Thymus (tissue), 11 donors: ENCODE measurements around the gene AGR3. TPM values are rescaled to one million over a fixed set of nuclear protein-coding genes. Genes with fewer than 3 reads are reported as not detected.

Experiments used
- DNase-seq, 9 donors: peaks; one replicate each; pipeline ENCODE4 v3.0.0-alpha.2; 2013; ENCODE audit warnings: low spot score in 9 of 9, low read depth in 6 of 9, missing footprints in 1 of 9
- H3K27ac ChIP-seq, 2 donors: one replicate each; pipeline ENCODE4 v1.5.1; 2013; ENCODE audit warnings: control low read depth in 1 of 2, low read depth in 1 of 2, low read length in 1 of 2, mild to moderate bottlenecking in 1 of 2, moderate library complexity in 1 of 2
- H3K27me3 ChIP-seq, 2 donors: one replicate each; pipeline ENCODE4 v1.5.1; 2013; ENCODE audit warnings: low read length in 1 of 2; ENCODE audit not compliant: control insufficient read depth in 2 of 2, insufficient read depth in 1 of 2
- H3K36me3 ChIP-seq, 2 donors: one replicate each; pipeline ENCODE4 v1.5.1; 2013; ENCODE audit warnings: low read length in 1 of 2, mild to moderate bottlenecking in 1 of 2, moderate library complexity in 1 of 2; ENCODE audit not compliant: control insufficient read depth in 2 of 2, insufficient read depth in 2 of 2
- H3K4me1 ChIP-seq, 2 donors: one replicate each; pipeline ENCODE4 v1.5.1; 2013; ENCODE audit warnings: low read length in 2 of 2; ENCODE audit not compliant: control insufficient read depth in 2 of 2, insufficient read depth in 2 of 2
- H3K4me3 ChIP-seq, 2 donors: one replicate each; pipeline ENCODE4 v1.5.1; 2013; ENCODE audit warnings: low read length in 2 of 2, control low read depth in 1 of 2, mild to moderate bottlenecking in 1 of 2
- H3K9me3 ChIP-seq, 2 donors: one replicate each; pipeline ENCODE4 v1.5.1; 2013; ENCODE audit warnings: low read length in 1 of 2, mild to moderate bottlenecking in 1 of 2; ENCODE audit not compliant: control insufficient read depth in 2 of 2, insufficient read depth in 1 of 2
- WGBS: extraction: QIAGEN DNeasy Blood & Tissue Kit; methylation state at CpG from one replicate; pipeline ENCODE4 v1.1.7; 2013; 5-methylcytosine and 5-hydroxymethylcytosine counted together
- polyA plus RNA-seq: library from polyadenylated mRNA; stranded (reverse); fragments of 200-250 nt; gene quantifications from one replicate; pipeline ENCODE4 v1.2.3, GENCODE V29; 2013
- total RNA-seq: library from RNA; stranded (reverse); fragments of 120-200 nt; gene quantifications from one replicate; pipeline ENCODE4 v1.2.4, GENCODE V29; 2013
- donor health status: healthy.

Gene AGR3
- total and polyA plus RNA-seq, 2 donors = 1.3 TPM; not detected in 1

- H3K9me3 ChIP-seq = no peaks in the 10 kb centered on the region
- H3K27ac ChIP-seq = no peak overlapping the region
- no peaks in the 10 kb centered on the region for H3K36me3 ChIP-seq
- no peak overlapping the region for H3K4me3 ChIP-seq
- WGBS = 91% methylated on average over 3 of the region's 3 CpGs
- H3K4me1 ChIP-seq = no peaks in the 10 kb centered on the region
- no peaks in the 10 kb centered on the region for H3K27me3 ChIP-seq
- no peak for DNase-seq
Observed at GRCh38 chr7:16822029-16822428, 59.8 kb downstream of the AGR3 start.

GRCh38 chr7:16818732-16819131 lies 63.1 kb downstream of the AGR3 start:
- Histone ChIP-seq H3K4me3 (no peak overlapping the region), H3K27me3 (no peaks in the 10 kb centered on the region), H3K27ac (no peak overlapping the region), H3K36me3 (no peaks in the 10 kb centered on the region), H3K4me1 (no peaks in the 10 kb centered on the region), H3K9me3 (no peaks in the 10 kb centered on the region)
- DNase-seq = no peak
- 97% methylated on average over 3 of the region's 3 CpGs for WGBS

DNA sequence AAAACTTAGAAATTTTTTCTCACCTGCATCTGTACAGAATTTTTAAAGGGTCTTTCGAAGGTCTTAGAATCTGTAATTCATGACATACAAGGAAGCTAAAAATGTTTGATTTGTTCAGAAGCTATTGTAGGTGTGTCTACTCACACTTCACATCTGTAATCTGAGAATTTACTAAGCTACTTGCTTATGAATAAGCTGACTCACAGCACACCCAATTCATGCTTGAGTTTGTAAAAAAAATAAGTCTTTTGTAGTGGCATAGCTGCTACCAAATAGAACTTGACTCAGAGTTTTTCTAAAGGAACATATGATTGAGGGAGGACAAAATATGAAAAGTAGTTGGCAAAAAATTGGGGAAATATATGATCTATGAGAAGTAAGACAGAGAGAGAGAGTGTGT lies 64.2 kb downstream of the AGR3 start:
- H3K27ac ChIP-seq = no peak overlapping the region
- DNase-seq = no peak
- H3K4me3 ChIP-seq = no peak overlapping the region
- WGBS = 97% methylated on average over 1 of the region's 1 CpG
- no peaks in the 10 kb centered on the region for H3K9me3 ChIP-seq
- H3K36me3 ChIP-seq = no peaks in the 10 kb centered on the region
- H3K27me3 ChIP-seq = no peaks in the 10 kb centered on the region
- H3K4me1 ChIP-seq = no peaks in the 10 kb centered on the region

DNA sequence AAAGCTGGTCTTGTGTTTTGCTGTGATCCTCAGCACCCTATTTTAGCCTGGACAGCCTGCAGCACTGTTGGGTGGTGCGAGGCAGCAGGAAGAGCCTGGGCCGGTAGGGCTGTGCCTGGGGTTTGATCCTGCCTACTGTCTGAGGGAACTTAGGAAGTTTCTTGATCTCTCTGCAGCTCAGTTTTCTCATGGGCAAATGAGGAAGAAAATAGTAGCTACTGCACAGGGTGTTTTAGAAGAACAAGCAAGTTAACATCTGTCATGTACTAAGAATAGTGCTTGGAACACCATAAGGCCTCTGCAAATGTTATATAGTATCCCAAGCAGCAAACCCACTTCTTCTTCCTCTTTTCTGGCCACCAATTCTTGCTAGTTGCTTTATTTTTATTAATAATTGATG lies 65.0 kb downstream of the AGR3 start:
- 42% methylated on average over 2 of the region's 2 CpGs for WGBS
- Histone ChIP-seq H3K4me3 (no peak overlapping the region), H3K27ac (no peak overlapping the region), H3K9me3 (no peaks in the 10 kb centered on the region), H3K27me3 (no peaks in the 10 kb centered on the region), H3K4me1 (no peaks in the 10 kb centered on the region), H3K36me3 (no peaks in the 10 kb centered on the region)
- DNase-seq = no peak

GRCh38 chr7:16815001-16815400 lies 66.8 kb downstream of the AGR3 start:
- H3K27ac ChIP-seq = no peak overlapping the region
- DNase-seq = no peak
- 98% methylated on average over 2 of the region's 2 CpGs for WGBS
- no peaks in the 10 kb centered on the region for H3K27me3 ChIP-seq
- H3K36me3 ChIP-seq = no peaks in the 10 kb centered on the region
- no peak overlapping the region for H3K4me3 ChIP-seq
- H3K4me1 ChIP-seq = no peaks in the 10 kb centered on the region
- H3K9me3 ChIP-seq = no peaks in the 10 kb centered on the region

- WGBS = 91% methylated on average over 3 of the region's 3 CpGs
- Histone ChIP-seq H3K4me1 (no peaks in the 10 kb centered on the region), H3K27me3 (no peaks in the 10 kb centered on the region), H3K36me3 (no peaks in the 10 kb centered on the region), H3K4me3 (no peak overlapping the region), H3K27ac (no peak overlapping the region), H3K9me3 (no peaks in the 10 kb centered on the region)
- no peak for DNase-seq
Observed at GRCh38 chr7:16813232-16813616, 68.6 kb downstream of the AGR3 start.

DNA sequence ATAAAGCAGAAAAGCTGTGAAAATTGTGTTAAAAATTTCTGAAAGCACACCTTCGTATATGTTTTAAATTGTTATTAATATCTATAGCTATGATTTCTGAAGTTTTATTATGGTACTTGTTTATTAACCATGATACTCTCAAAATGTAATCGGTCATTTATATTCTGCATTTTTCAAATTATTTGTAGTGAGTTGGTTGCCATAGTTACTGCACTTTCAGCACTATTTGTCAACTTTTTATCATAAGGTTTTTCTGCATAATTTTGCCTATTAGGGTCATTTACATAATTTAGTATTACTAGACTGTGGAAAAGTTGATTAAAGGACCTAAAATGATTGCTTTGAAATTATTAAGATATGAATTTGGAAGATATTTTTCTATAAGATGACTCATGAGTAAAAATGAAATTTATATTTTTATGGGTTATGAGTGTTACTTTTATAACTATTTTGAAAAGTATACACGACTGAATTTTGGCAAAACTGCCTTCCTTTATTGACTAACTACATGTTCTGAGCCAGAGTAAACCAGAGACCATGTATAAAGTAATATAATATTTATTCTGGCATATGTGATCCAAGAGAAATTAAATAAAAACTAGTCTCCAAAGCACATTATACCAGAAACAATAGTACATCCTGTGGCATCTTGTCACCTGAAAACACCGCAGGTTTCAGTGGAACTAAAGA lies 69.1 kb downstream of the AGR3 start:
- Histone ChIP-seq H3K4me1 (no peaks in the 10 kb centered on the region), H3K9me3 (no peaks in the 10 kb centered on the region), H3K27me3 (no peaks in the 10 kb centered on the region), H3K4me3 (no peak overlapping the region), H3K36me3 (no peaks in the 10 kb centered on the region), H3K27ac (no peak overlapping the region)
- WGBS = 94% methylated on average over 4 of the region's 4 CpGs
- no peak for DNase-seq

DNA sequence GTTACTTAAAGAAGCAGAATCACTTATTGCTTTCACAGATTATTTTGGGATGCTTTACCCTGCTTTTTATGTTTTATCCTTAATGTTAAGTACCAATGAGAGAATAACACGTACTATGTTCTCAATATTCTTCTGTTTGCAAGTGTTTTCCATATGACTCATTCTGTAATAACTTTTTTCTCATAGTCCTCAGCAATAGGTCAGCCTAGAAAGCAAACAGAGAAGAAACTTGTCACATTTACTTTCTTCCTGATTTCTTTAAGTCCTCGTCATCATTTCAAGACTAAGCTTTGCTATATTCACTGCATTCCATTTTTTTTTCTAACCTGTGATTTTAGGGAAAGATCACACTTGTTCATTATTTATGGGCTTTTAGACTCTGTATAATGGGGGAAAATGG lies 70.2 kb downstream of the AGR3 start:
- 92% methylated on average over 2 of the region's 2 CpGs for WGBS
- H3K9me3 ChIP-seq = no peaks in the 10 kb centered on the region
- no peak overlapping the region for H3K4me3 ChIP-seq
- no peaks in the 10 kb centered on the region for H3K4me1 ChIP-seq
- H3K36me3 ChIP-seq = no peaks in the 10 kb centered on the region
- no peak overlapping the region for H3K27ac ChIP-seq
- H3K27me3 ChIP-seq = no peaks in the 10 kb centered on the region
- no peak for DNase-seq

DNA sequence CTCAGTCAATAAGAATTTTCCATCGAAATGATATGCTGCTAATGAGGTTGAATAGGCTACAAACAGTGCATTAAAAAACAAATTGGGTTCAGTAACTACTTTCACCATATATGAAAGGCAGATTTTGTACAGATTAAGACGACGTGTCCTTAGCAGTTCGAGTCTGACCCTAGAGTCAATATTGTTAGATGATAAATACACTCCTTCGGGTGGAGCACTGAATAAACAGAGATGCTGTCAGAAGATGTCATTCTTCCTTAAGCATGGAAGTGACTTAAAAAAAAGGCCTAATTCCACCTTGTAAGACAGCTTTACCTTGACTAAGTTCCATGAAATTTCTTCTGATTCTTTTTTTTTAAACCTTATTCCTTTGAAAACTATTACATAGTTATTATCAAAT lies 71.2 kb downstream of the AGR3 start:
- H3K27ac ChIP-seq = no peak overlapping the region

DNA sequence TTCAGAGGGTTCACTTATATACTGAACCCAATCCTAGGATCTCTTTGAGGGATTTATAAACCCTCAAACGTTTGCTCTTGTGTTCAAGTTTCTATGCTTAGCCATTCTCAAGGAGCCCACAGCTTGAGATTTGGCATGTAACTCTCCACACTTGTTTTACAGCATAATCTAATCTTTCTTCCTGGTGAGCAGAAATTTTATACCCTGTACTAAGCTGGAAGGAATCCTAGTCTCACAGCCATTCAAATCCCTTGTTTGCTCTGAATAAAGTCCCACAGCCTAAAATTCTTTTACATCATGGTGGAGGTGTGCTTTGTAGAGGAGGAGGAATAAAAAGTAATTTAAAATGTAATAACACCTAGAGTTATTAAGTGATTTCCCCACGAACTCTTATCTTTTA lies 71.7 kb downstream of the AGR3 start:
- H3K9me3 ChIP-seq = no peaks in the 10 kb centered on the region
- 76% methylated on average over 2 of the region's 2 CpGs for WGBS
- H3K36me3 ChIP-seq = no peaks in the 10 kb centered on the region
- no peak overlapping the region for H3K4me3 ChIP-seq
- DNase-seq = no peak
- no peak overlapping the region for H3K27ac ChIP-seq
- H3K27me3 ChIP-seq = no peaks in the 10 kb centered on the region
- no peaks in the 10 kb centered on the region for H3K4me1 ChIP-seq

More for the DNA sequence above, 71.2 kb downstream of the AGR3 start:
- H3K4me1 ChIP-seq = no peaks in the 10 kb centered on the region
- H3K27me3 ChIP-seq = no peaks in the 10 kb centered on the region
- H3K36me3 ChIP-seq = no peaks in the 10 kb centered on the region
- no peaks in the 10 kb centered on the region for H3K9me3 ChIP-seq
- no peak overlapping the region for H3K4me3 ChIP-seq
- 97% methylated on average over 5 of the region's 5 CpGs for WGBS
- no peak for DNase-seq
